OCI-LY7 (cell line): ENCODE results near the gene MAP4.

Experiments used
- CTCF ChIP-seq: fragments of 200-600 bp; sonication (generic); conservative IDR thresholded peaks from 2 replicates; pipeline ENCODE4 v1.5.1; 2014; ENCODE audit warnings: mild to moderate bottlenecking, antibody characterized with exemption, low read length, moderate library complexity, mixed read lengths
- EZH2phosphoT487 ChIP-seq: fragments of 200-600 bp; sonication (generic); IDR thresholded peaks from 2 replicates; pipeline ENCODE4 v1.6.1; 2018; ENCODE audit warnings: low read depth, borderline replicate concordance, mild to moderate bottlenecking, mixed run types, antibody characterized with exemption, low read length, moderate library complexity, mixed read lengths

- TF ChIP-seq CTCF, result no peak
- no peak for TF ChIP-seq EZH2phosphoT487
Observed at GRCh38 chr3:48039487-48040190, 23.4 kb upstream of the MAP4 start.
